Measurements from ENCODE around the gene ARHGEF33.

- no peak for TF ChIP-seq ZNF503 (CRISPR knock-in tag; IDR thresholded peaks at IDR 0.05)
- no peak for TF ChIP-seq UBTF (CRISPR knock-in tag; IDR thresholded peaks at IDR 0.05)
- no peak for TF ChIP-seq ZNF766 (CRISPR knock-in tag; IDR thresholded peaks at IDR 0.05; ENCODE audit: borderline replicate concordance)
- TF ChIP-seq CTCF (CRISPR knock-in tag; IDR thresholded peaks at IDR 0.05): no peak
- TF ChIP-seq EP300 (IDR thresholded peaks at IDR 0.05; ENCODE audit: low read depth in 2 of 2, low read length in 2 of 2): no peak
- no peak for TF ChIP-seq EP300 (CRISPR knock-in tag; IDR thresholded peaks at IDR 0.05; ENCODE audit: borderline replicate concordance)
- TF ChIP-seq ZFP82 (CRISPR knock-in tag; IDR thresholded peaks at IDR 0.05; ENCODE audit: borderline replicate concordance): no peak
These were observed 88.7 kb downstream of the ARHGEF33 start for GRCh38 chr2:38978296-38978903.
